Thoracic aorta (tissue), 2 donors: ENCODE data around the gene CENPT. TPM values are rescaled to one million over a fixed set of nuclear protein-coding genes. Genes with fewer than 3 reads are reported as not detected.

ENCODE experiments used
- ATAC-seq: fragments of 150-250 bp; one replicate; pipeline ENCODE4 v1.8.0; 2017; ENCODE audit warnings: low read depth; ENCODE audit not compliant: insufficient number of reproducible peaks, low FRiP score
- DNase-seq: peaks from one replicate; pipeline ENCODE4 v3.0.0-alpha.2; 2020; ENCODE audit warnings: low spot score
- H3K27ac ChIP-seq, 2 donors: fragments of 200-600 bp; sonication (generic); 1 replicate in 1 of 2; 2 replicates in 1 of 2; pipeline ENCODE4 v1.5.1; 2016; ENCODE audit warnings: mild to moderate bottlenecking in 2 of 2, moderate library complexity in 2 of 2
- H3K27me3 ChIP-seq: fragments of 200-600 bp; sonication (generic); replicated peaks from 2 replicates; pipeline ENCODE4 v1.6.0; 2016; ENCODE audit warnings: mild to moderate bottlenecking; ENCODE audit not compliant: insufficient read depth
- H3K36me3 ChIP-seq: fragments of 200-600 bp; sonication (generic); one replicate; pipeline ENCODE4 v1.5.1; 2016
- H3K4me1 ChIP-seq, 2 donors: fragments of 200-600 bp; sonication (generic); 1 replicate in 1 of 2; 2 replicates in 1 of 2; pipeline versions ENCODE4 v1.5.1 to v1.6.0; 2016; ENCODE audit warnings: low read depth in 2 of 2, mild to moderate bottlenecking in 1 of 2; ENCODE audit not compliant: control insufficient read depth in 1 of 2
- H3K4me3 ChIP-seq: fragments of 200-600 bp; sonication (generic); 2 replicates; pipeline ENCODE4 v1.5.1; 2016; ENCODE audit warnings: mild to moderate bottlenecking
- H3K9me3 ChIP-seq: fragments of 200-600 bp; sonication (generic); 2 replicates; pipeline ENCODE4 v1.5.1; 2016
- CTCF ChIP-seq: fragments of 200-600 bp; sonication (generic); IDR thresholded peaks from one replicate; pipeline ENCODE4 v1.5.1; 2019; ENCODE audit warnings: antibody characterized with exemption
- total RNA-seq, 2 donors: library from RNA; depleted of rRNA; stranded (reverse); fragments of >200 nt; gene quantifications; one replicate each; pipeline versions ENCODE4 v1.1.0 to v1.2.3, GENCODE V29; 2016

Gene CENPT
- total RNA-seq, 2 donors from 2014 or later, result 59.6 to 70.9 TPM

- no peak overlapping the region for H3K27ac ChIP-seq
- DNase-seq (no peak), ATAC-seq (no peak)
- H3K9me3 ChIP-seq, result no peaks in the 10 kb centered on the region
- peaks cover 12 to 19% of the 10 kb centered on the region in 2 donors for H3K4me1 ChIP-seq
- H3K27me3 ChIP-seq, result no peaks in the 10 kb centered on the region
- TF ChIP-seq CTCF, result no peak
- no peak overlapping the region for H3K4me3 ChIP-seq
- H3K36me3 ChIP-seq, result peaks cover 2% of the 10 kb centered on the region
Measured at GRCh38 chr16:67803894-67804293, 43.6 kb downstream of the CENPT start.

- ATAC-seq, result no peak
Measured at GRCh38 chr16:67801883-67802282, 45.6 kb downstream of the CENPT start.

GRCh38 chr16:67801241-67801640, 46.3 kb downstream of the CENPT start:
- H3K9me3 ChIP-seq, result no peaks in the 10 kb centered on the region
- peaks cover 8 to 14% of the 10 kb centered on the region in 2 donors for H3K4me1 ChIP-seq
- peaks cover 2% of the 10 kb centered on the region for H3K36me3 ChIP-seq
- TF ChIP-seq CTCF, result no peak
- H3K27ac ChIP-seq, result no peak overlapping the region
- no peak overlapping the region for H3K4me3 ChIP-seq
- no peaks in the 10 kb centered on the region for H3K27me3 ChIP-seq
- ATAC-seq, result no peak
- no peak for DNase-seq

More at GRCh38 chr16:67801883-67802282, 45.6 kb downstream of the CENPT start:
- Histone ChIP-seq H3K27ac (no peak overlapping the region), H3K4me3 (no peak overlapping the region), H3K9me3 (no peaks in the 10 kb centered on the region), H3K4me1 (peaks cover 8 to 14% of the 10 kb centered on the region in 2 donors), H3K36me3 (peaks cover 2% of the 10 kb centered on the region), H3K27me3 (no peaks in the 10 kb centered on the region)
- no peak for DNase-seq
- no peak for TF ChIP-seq CTCF

GRCh38 chr16:67800338-67800926, 47.1 kb downstream of the CENPT start:
- TF ChIP-seq CTCF, result no peak
- no peaks in the 10 kb centered on the region for H3K27me3 ChIP-seq
- peaks cover 2% of the 10 kb centered on the region for H3K36me3 ChIP-seq
- no peak overlapping the region for H3K4me3 ChIP-seq
- H3K9me3 ChIP-seq, result no peaks in the 10 kb centered on the region
- DNase-seq, result no peak
- H3K4me1 ChIP-seq, result peaks cover 3 to 9% of the 10 kb centered on the region in 2 donors
- no peak for ATAC-seq
- no peak overlapping the region for H3K27ac ChIP-seq

GRCh38 chr16:67796099-67796718, 51.3 kb downstream of the CENPT start:
- no peak for TF ChIP-seq CTCF
- no peak for DNase-seq
- H3K4me3 ChIP-seq, result no peak overlapping the region
- H3K36me3 ChIP-seq, result no peaks in the 10 kb centered on the region
- no peaks in the 10 kb centered on the region for H3K4me1 ChIP-seq
- ATAC-seq, result no peak
- H3K27ac ChIP-seq, result no peak overlapping the region
- no peaks in the 10 kb centered on the region for H3K9me3 ChIP-seq
- no peaks in the 10 kb centered on the region for H3K27me3 ChIP-seq
